ENCODE data around the gene LONRF3.
A peak's percentile ranks its signal among the peaks of the same experiment; 100 is the strongest.

LONRF3 gene

GRCh38 chrX:118971552-118971951, 2.9 kb upstream of the LONRF3 start:
- in situ Hi-C loops (cut with HindIII; ENCODE audit: low sequenced_read_pairs), result no loop called here
- no peak for DNase-seq (ENCODE audit: low read depth)
- no peak for TF ChIP-seq CTCF (IDR thresholded peaks at IDR 0.05; ENCODE audit: low read depth, low read length, missing control alignments)

GRCh38 chrX:118973389-118974087, 880 bp upstream of the LONRF3 start:
- no peak for TF ChIP-seq CTCF (IDR thresholded peaks at IDR 0.05; ENCODE audit: low read depth, low read length, missing control alignments)
- in situ Hi-C loops (cut with HindIII; ENCODE audit: low sequenced_read_pairs), result no loop called here
- no peak for DNase-seq (ENCODE audit: low read depth)
- no peak overlapping the region for H3K4me3 ChIP-seq (ENCODE audit: low read depth, low read length)

More at GRCh38 chrX:118971552-118971951, 2.9 kb upstream of the LONRF3 start:
- no peak overlapping the region for H3K4me3 ChIP-seq (ENCODE audit: low read depth, low read length)

- in situ Hi-C loops (cut with HindIII; ENCODE audit: low sequenced_read_pairs), result no loop called here
- H3K4me3 ChIP-seq (ENCODE audit: low read depth, low read length), result peak overlapping the region; percentile 15
- TF ChIP-seq CTCF (IDR thresholded peaks at IDR 0.05; ENCODE audit: low read depth, low read length, missing control alignments), result no peak
- no peak for DNase-seq (ENCODE audit: low read depth)
Measured at GRCh38 chrX:118974908-118975671, 672 bp downstream of the LONRF3 start.

- no peak for DNase-seq (ENCODE audit: low read depth)
- peak overlapping the region; percentile 33 for H3K4me3 ChIP-seq (ENCODE audit: low read depth, low read length)
- TF ChIP-seq CTCF (IDR thresholded peaks at IDR 0.05; ENCODE audit: low read depth, low read length, missing control alignments), result no peak
- in situ Hi-C loops (cut with HindIII; ENCODE audit: low sequenced_read_pairs), result no loop called here
Measured at GRCh38 chrX:118975831-118976598, 1.6 kb downstream of the LONRF3 start.

- no peak for DNase-seq (ENCODE audit: low read depth)
- in situ Hi-C loops (cut with HindIII; ENCODE audit: low sequenced_read_pairs), result no loop called here
- H3K4me3 ChIP-seq (ENCODE audit: low read depth, low read length), result no peak overlapping the region
- TF ChIP-seq CTCF (IDR thresholded peaks at IDR 0.05; ENCODE audit: low read depth, low read length, missing control alignments), result no peak
Measured at GRCh38 chrX:118976599-118977340, 2.4 kb downstream of the LONRF3 start.

- in situ Hi-C loops (cut with HindIII; ENCODE audit: low sequenced_read_pairs), result no loop called here
- no peak for DNase-seq (ENCODE audit: low read depth)
- no peak for TF ChIP-seq CTCF (IDR thresholded peaks at IDR 0.05; ENCODE audit: low read depth, low read length, missing control alignments)
- H3K4me3 ChIP-seq (ENCODE audit: low read depth, low read length), result no peak overlapping the region
Measured at GRCh38 chrX:118977424-118977823, 3.0 kb downstream of the LONRF3 start.
